Liver (tissue), 9 donors: ENCODE measurements around the gene TMEM176A. TPM values are rescaled to one million over a fixed set of nuclear protein-coding genes. Genes with fewer than 3 reads are reported as not detected.

ENCODE experiments used
- DNase-seq: peaks from one replicate; pipeline ENCODE4 v3.0.0-alpha.2; 2017; ENCODE audit warnings: low spot score
- H3K27ac ChIP-seq, 2 donors: one replicate each; pipeline ENCODE4 v1.7.0; 2013; ENCODE audit warnings: inconsistent platforms in 2 of 2, low read length in 2 of 2, control low read depth in 1 of 2, low read depth in 1 of 2, mild to moderate bottlenecking in 1 of 2
- H3K27me3 ChIP-seq, 4 donors: one replicate each; pipeline versions ENCODE4 v1.6.1 to v1.7.0; 2013; ENCODE audit warnings: low read length in 3 of 4, inconsistent platforms in 1 of 4, mild to moderate bottlenecking in 1 of 4, moderate library complexity in 1 of 4; ENCODE audit not compliant: control insufficient read depth in 4 of 4, insufficient read depth in 4 of 4
- H3K36me3 ChIP-seq, 4 donors: one replicate each; pipeline versions ENCODE4 v1.6.1 to v1.7.0; 2013; ENCODE audit warnings: low read length in 3 of 4, mild to moderate bottlenecking in 3 of 4, low read depth in 1 of 4, moderate library complexity in 1 of 4; ENCODE audit not compliant: control insufficient read depth in 4 of 4, insufficient read depth in 3 of 4
- H3K4me1 ChIP-seq, 4 donors: one replicate each; pipeline versions ENCODE4 v1.6.1 to v1.7.0; 2013; ENCODE audit warnings: low read length in 3 of 4, mild to moderate bottlenecking in 3 of 4, moderate library complexity in 1 of 4; ENCODE audit not compliant: control insufficient read depth in 4 of 4, insufficient read depth in 4 of 4
- H3K4me3 ChIP-seq, 3 donors: one replicate each; pipeline versions ENCODE4 v1.6.1 to v1.7.0; 2013; ENCODE audit warnings: low read length in 3 of 3, control low read depth in 1 of 3, low read depth in 1 of 3, mild to moderate bottlenecking in 1 of 3
- H3K9ac ChIP-seq, 2 donors: one replicate each; pipeline ENCODE4 v1.7.0; 2013; ENCODE audit warnings: low read length in 2 of 2, mild to moderate bottlenecking in 2 of 2, moderate library complexity in 2 of 2, control low read depth in 1 of 2, low read depth in 1 of 2
- H3K9me3 ChIP-seq, 4 donors: one replicate each; pipeline versions ENCODE4 v1.6.1 to v1.7.0; 2013; ENCODE audit warnings: low read length in 3 of 4; ENCODE audit not compliant: control insufficient read depth in 4 of 4
- EGR1 ChIP-seq, 2 donors: IDR thresholded peaks; 2 replicates each; pipeline ENCODE4 v1.6.1; 2016 to 2018; ENCODE audit warnings: antibody characterized with exemption in 2 of 2, low read depth in 2 of 2
- FOXA1 ChIP-seq: IDR thresholded peaks from 2 replicates; pipeline ENCODE4 v1.6.1; 2016; ENCODE audit warnings: antibody characterized with exemption
- FOXA2 ChIP-seq: IDR thresholded peaks from 2 replicates; pipeline ENCODE4 v1.6.1; 2016; ENCODE audit warnings: antibody characterized with exemption
- GABPA ChIP-seq, 2 donors: IDR thresholded peaks in 1 of 2; conservative IDR thresholded peaks in 1 of 2; 2 replicates each; pipeline ENCODE4 v1.6.1; 2016; ENCODE audit warnings: antibody characterized with exemption in 2 of 2, mild to moderate bottlenecking in 1 of 2, moderate library complexity in 1 of 2
- HNF4A ChIP-seq, 2 donors: conservative IDR thresholded peaks; 2 replicates each; pipeline ENCODE4 v1.6.1; 2016; ENCODE audit warnings: antibody characterized with exemption in 2 of 2, mild to moderate bottlenecking in 2 of 2
- HNF4G ChIP-seq: IDR thresholded peaks from 2 replicates; pipeline ENCODE4 v1.6.1; 2016; ENCODE audit warnings: antibody characterized with exemption
- JUND ChIP-seq, 2 donors: IDR thresholded peaks; 2 replicates each; pipeline ENCODE4 v1.6.1; 2016; ENCODE audit warnings: antibody characterized with exemption in 2 of 2
- MAX ChIP-seq: IDR thresholded peaks from 2 replicates; pipeline ENCODE4 v1.6.1; 2016; ENCODE audit warnings: antibody characterized with exemption
- NR2F2 ChIP-seq: IDR thresholded peaks from 2 replicates; pipeline ENCODE4 v1.6.1; 2016; ENCODE audit warnings: antibody characterized with exemption
- RAD21 ChIP-seq, 2 donors: IDR thresholded peaks; 2 replicates each; pipeline ENCODE4 v1.6.1; 2016; ENCODE audit warnings: antibody characterized with exemption in 2 of 2, mild to moderate bottlenecking in 2 of 2
- REST ChIP-seq: IDR thresholded peaks from 2 replicates; pipeline ENCODE4 v1.6.1; 2016; ENCODE audit warnings: antibody characterized with exemption, mild to moderate bottlenecking
- RXRA ChIP-seq, 2 donors: IDR thresholded peaks; 2 replicates each; pipeline ENCODE4 v1.6.1; 2017 to 2018; ENCODE audit warnings: antibody characterized with exemption in 2 of 2, mild to moderate bottlenecking in 1 of 2
- SP1 ChIP-seq: IDR thresholded peaks from 2 replicates; pipeline ENCODE4 v1.6.1; 2018; ENCODE audit warnings: antibody characterized with exemption, mild to moderate bottlenecking
- TAF1 ChIP-seq: conservative IDR thresholded peaks from 2 replicates; pipeline ENCODE4 v1.6.1; 2016; ENCODE audit warnings: antibody characterized with exemption, mild to moderate bottlenecking
- YY1 ChIP-seq: IDR thresholded peaks from 2 replicates; pipeline ENCODE4 v1.6.1; 2016; ENCODE audit warnings: antibody characterized with exemption, mild to moderate bottlenecking
- WGBS: extraction: QIAGEN DNeasy Blood & Tissue Kit; methylation state at CpG from one replicate; pipeline ENCODE4 v1.1.7; 2013; 5-methylcytosine and 5-hydroxymethylcytosine counted together
- polyA plus RNA-seq, 2 donors: library from polyadenylated mRNA; stranded (reverse) in 1 of 2; unstranded in 1 of 2; fragments of 200-250 nt in 1 of 2; fragments of >200 nt in 1 of 2; fragmentation: Nextera tagmentation in 1 of 2; extraction: Ambion mirVana in 1 of 2; gene quantifications; one replicate each; pipeline versions ENCODE4 v1.2.1 to v1.2.3, GENCODE V29; 2013 to 2015
- total RNA-seq, 2 donors: library from RNA; depleted of rRNA; stranded (reverse); fragments of >200 nt; gene quantifications; one replicate each; pipeline ENCODE4 v1.2.3, GENCODE V29; 2014
- TF ChIP-seq, protein P1 (sequence below): IDR thresholded peaks from 2 replicates; pipeline ENCODE4 v1.6.1; 2016; ENCODE audit warnings: antibody characterized with exemption
- TF ChIP-seq, protein P2 (sequence below): IDR thresholded peaks from 2 replicates; pipeline ENCODE4 v1.6.1; 2016; ENCODE audit warnings: antibody characterized with exemption
- TF ChIP-seq, protein P3 (sequence below): fragments of 150-350 bp; IDR thresholded peaks from 2 replicates; pipeline ENCODE4 v1.5.1; 2017; ENCODE audit warnings: improper control_type of control experiment, low read depth, low read length; ENCODE audit not compliant: missing input control
- donor health status: healthy.
- donor health status: healthy.
- donor health status: healthy.
- donor health status: healthy.
- donor health status: healthy.

Gene TMEM176A
- total and polyA plus RNA-seq, 4 donors = 346 to 703 (median 539) TPM

- TF ChIP-seq SP1 (no peak), FOXA2 (no peak), JUND (IDR thresholded peaks at IDR 0.05) (no peak), NR2F2 (no peak), GABPA (IDR thresholded peaks at IDR 0.05 in 1 of 2, conservative IDR thresholded peaks at IDR 0.05 in 1 of 2) (no peak), TAF1 (no peak), RAD21 (IDR thresholded peaks at IDR 0.05) (no peak), FOXA1 (no peak), HNF4G (no peak), REST (no peak), HNF4A (conservative IDR thresholded peaks at IDR 0.05) (no peak), YY1 (no peak), MAX (no peak), EGR1 (IDR thresholded peaks at IDR 0.05; ENCODE audit: low read depth in 2 of 2) (no peak), RXRA (IDR thresholded peaks at IDR 0.05) (no peak)
- TF ChIP-seq, protein P1, sequence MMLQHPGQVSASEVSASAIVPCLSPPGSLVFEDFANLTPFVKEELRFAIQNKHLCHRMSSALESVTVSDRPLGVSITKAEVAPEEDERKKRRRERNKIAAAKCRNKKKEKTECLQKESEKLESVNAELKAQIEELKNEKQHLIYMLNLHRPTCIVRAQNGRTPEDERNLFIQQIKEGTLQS = no peak
- TF ChIP-seq, protein P2, sequence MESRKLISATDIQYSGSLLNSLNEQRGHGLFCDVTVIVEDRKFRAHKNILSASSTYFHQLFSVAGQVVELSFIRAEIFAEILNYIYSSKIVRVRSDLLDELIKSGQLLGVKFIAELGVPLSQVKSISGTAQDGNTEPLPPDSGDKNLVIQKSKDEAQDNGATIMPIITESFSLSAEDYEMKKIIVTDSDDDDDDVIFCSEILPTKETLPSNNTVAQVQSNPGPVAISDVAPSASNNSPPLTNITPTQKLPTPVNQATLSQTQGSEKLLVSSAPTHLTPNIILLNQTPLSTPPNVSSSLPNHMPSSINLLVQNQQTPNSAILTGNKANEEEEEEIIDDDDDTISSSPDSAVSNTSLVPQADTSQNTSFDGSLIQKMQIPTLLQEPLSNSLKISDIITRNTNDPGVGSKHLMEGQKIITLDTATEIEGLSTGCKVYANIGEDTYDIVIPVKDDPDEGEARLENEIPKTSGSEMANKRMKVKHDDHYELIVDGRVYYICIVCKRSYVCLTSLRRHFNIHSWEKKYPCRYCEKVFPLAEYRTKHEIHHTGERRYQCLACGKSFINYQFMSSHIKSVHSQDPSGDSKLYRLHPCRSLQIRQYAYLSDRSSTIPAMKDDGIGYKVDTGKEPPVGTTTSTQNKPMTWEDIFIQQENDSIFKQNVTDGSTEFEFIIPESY = no peak
- DNase-seq = no peak
- WGBS = 96% methylated on average over 3 of the region's 3 CpGs
Measured at GRCh38 chr7:150842018-150842417, 41.4 kb downstream of the TMEM176A start.

GRCh38 chr7:150842716-150843115 lies 42.1 kb downstream of the TMEM176A start:
- H3K4me3 ChIP-seq = no peak overlapping the region
- no peak overlapping the region for H3K9ac ChIP-seq
- DNase-seq = no peak
- H3K4me1 ChIP-seq = no peaks in the 10 kb centered on the region
- peaks cover 0 to 8% (median 0%) of the 10 kb centered on the region in 4 donors for H3K9me3 ChIP-seq
- 69% methylated on average over 4 of the region's 4 CpGs for WGBS
- no peaks in the 10 kb centered on the region for H3K36me3 ChIP-seq
- no peak overlapping the region for H3K27ac ChIP-seq
- H3K27me3 ChIP-seq = no peaks in the 10 kb centered on the region
- TF ChIP-seq SP1 (no peak), MAX (no peak), FOXA2 (no peak), JUND (IDR thresholded peaks at IDR 0.05) (no peak), RAD21 (IDR thresholded peaks at IDR 0.05) (no peak), GABPA (IDR thresholded peaks at IDR 0.05 in 1 of 2, conservative IDR thresholded peaks at IDR 0.05 in 1 of 2) (no peak), HNF4A (conservative IDR thresholded peaks at IDR 0.05) (no peak)
- TF ChIP-seq, protein P2 = no peak
- TF ChIP-seq, protein P3, sequence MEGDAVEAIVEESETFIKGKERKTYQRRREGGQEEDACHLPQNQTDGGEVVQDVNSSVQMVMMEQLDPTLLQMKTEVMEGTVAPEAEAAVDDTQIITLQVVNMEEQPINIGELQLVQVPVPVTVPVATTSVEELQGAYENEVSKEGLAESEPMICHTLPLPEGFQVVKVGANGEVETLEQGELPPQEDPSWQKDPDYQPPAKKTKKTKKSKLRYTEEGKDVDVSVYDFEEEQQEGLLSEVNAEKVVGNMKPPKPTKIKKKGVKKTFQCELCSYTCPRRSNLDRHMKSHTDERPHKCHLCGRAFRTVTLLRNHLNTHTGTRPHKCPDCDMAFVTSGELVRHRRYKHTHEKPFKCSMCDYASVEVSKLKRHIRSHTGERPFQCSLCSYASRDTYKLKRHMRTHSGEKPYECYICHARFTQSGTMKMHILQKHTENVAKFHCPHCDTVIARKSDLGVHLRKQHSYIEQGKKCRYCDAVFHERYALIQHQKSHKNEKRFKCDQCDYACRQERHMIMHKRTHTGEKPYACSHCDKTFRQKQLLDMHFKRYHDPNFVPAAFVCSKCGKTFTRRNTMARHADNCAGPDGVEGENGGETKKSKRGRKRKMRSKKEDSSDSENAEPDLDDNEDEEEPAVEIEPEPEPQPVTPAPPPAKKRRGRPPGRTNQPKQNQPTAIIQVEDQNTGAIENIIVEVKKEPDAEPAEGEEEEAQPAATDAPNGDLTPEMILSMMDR = no peak
- TF ChIP-seq, protein P1 = no peak

More at GRCh38 chr7:150842018-150842417, 41.4 kb downstream of the TMEM176A start:
- Histone ChIP-seq H3K27ac (no peak overlapping the region), H3K36me3 (no peaks in the 10 kb centered on the region), H3K4me3 (no peak overlapping the region), H3K4me1 (no peaks in the 10 kb centered on the region), H3K27me3 (no peaks in the 10 kb centered on the region), H3K9me3 (peaks cover 0 to 8% (median 0%) of the 10 kb centered on the region in 4 donors), H3K9ac (no peak overlapping the region)
